HG02623 (cell line): ENCODE data around the gene NAV2.

Experiments used
- ATAC-seq: cut with Tn5 transposase; IDR thresholded peaks from one replicate; pipeline ENCODE4 v1.9.1; 2021; ENCODE audit warnings: moderate library complexity; ENCODE audit not compliant: unreplicated experiment

Gene NAV2

DNA sequence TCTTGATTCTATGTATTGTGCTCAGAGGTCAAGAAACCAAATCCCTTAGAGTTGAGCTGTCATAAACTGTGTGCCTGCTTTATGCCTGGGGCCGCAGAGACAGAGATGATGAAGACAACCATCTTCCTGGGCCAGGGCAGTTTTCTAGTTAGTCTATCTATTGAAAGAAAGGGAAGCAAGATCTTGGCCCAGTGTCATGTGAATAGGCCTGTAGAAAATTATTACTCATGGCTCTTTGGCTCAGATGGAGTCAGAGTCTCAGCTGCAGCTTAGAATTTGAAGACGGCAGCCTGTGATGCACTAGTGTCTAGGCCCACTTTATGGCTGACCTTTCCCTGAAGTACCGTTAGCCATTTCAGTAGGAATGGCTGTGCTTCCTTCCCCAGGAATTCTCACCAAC is 335.6 kb downstream of the NAV2 start:
- ATAC-seq = no peak

- ATAC-seq = no peak
Observed at GRCh38 chr11:20048707-20049106, 336.1 kb downstream of the NAV2 start.

- ATAC-seq = no peak
Observed at GRCh38 chr11:20049231-20049630, 336.6 kb downstream of the NAV2 start.

DNA sequence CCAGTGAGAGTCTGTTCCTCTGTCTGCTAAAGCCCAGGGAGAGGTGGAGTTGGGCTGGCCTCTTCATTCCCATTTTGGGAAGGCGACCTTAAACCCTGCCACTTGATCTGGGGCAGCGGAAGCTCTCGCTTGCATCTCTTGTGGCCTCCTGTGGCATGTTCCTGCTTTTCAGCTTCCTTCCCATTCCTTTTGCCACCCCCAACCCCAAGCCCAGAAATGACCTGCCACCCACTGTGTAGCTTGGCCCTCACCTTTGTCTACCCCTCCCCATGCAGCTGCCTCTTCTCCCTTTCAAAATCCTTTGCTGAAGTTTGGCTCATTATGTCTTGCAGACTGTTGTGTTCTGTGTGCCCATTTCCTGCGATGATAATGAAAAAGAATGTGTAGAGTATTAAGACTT is 337.4 kb downstream of the NAV2 start:
- ATAC-seq = no peak

- no peak for ATAC-seq
Observed at GRCh38 chr11:20050551-20051333, 338.1 kb downstream of the NAV2 start.

- no peak for ATAC-seq
Observed at GRCh38 chr11:20051469-20052399, 339.1 kb downstream of the NAV2 start.

DNA sequence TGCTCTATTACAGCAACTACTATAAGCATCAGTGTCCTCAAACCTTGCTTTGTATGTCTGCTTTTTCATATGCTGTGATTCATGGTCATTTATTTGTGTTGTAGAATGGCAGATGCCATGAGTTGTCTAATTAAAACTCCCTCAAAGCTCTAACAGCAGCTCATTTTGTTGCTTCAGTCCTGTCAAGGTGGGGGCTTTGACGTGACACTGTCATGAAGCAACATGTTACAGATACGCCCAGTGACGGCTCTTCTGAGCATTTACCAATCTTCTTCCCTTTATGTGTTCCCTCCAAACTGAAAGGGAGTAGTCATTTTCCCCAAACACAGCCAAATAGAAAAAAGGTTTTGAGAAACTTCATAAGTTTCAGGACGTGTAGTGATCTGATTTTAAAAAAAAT is 340.9 kb downstream of the NAV2 start:
- no peak for ATAC-seq

DNA sequence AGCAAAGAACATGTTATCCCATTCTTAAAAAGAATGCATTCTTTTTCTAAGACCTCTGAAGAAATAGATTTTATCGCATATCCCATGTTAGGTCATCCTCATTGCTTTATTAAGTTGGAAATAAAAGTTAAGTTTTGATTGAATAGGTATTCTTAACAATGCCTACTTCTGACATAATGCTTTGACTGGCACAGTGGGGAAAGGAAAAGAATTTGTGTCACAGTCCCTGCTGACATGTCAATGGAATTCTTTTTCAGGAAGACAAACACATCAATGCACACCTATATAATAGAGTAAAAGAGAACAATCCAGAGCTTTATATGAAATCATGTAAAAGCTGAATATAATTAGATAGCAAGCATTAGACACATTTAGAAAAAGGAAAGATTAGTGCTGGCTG is 341.9 kb downstream of the NAV2 start:
- no peak for ATAC-seq

DNA sequence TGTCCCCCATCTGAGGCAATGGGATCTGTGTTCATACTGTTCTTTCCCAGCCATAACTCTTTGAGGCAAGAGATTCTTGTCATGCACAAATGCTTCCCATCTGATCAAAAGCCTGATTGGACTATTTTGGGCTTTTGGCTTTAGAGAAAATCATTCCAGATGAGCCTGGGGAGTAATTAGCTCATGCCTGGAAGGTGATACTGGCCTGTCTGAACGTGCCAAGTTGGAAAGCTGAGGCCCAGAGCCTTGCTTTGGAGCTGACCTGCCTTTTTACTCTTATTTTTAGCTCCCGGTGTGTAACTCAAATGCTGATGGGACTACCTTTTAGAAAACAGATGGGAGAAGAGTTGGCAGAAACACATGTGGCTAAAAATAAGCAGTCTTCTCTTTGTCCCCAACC is 342.7 kb downstream of the NAV2 start:
- ATAC-seq = no peak

DNA sequence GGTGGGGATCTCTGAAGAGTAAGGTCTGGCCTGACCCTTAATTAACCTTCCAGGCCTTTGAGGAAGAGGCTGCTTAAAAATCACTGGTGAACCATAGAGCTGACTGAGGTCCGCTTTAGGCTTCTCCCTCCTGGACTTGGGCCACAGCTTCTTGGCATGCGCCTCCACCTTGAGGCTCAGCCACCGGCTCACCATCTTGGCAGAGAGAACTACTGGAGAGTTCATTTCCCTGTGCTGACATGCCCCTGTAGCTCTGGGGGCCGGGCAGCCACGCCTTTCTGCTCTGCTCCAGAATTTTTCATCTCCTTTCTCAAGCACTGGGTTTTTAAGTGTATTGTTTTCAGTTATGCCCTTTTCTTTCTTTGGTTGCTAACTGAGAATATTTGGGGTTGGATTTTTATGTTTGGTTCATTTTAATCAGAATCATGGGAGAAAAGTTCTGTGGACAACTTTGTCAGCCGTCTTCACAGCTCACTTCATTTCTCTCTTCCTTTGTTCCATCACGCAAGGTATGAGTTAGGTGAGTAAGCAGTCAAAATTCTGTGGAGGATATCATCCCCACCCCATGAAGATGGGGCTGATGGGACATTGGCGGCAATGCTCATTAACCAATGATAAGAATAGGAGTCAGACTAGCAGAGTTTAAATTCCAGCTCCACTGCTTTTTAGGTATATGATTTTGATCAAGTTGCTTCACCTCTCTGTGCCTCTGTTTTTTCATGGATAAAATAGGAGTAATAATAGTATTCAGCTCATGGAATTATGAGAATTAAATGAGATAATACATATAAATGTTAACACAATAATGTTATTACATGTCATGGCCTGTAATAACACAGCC is 343.7 kb downstream of the NAV2 start:
- no peak for ATAC-seq

GRCh38 chr11:20056950-20057943 is 344.6 kb downstream of the NAV2 start:
- ATAC-seq = no peak

DNA sequence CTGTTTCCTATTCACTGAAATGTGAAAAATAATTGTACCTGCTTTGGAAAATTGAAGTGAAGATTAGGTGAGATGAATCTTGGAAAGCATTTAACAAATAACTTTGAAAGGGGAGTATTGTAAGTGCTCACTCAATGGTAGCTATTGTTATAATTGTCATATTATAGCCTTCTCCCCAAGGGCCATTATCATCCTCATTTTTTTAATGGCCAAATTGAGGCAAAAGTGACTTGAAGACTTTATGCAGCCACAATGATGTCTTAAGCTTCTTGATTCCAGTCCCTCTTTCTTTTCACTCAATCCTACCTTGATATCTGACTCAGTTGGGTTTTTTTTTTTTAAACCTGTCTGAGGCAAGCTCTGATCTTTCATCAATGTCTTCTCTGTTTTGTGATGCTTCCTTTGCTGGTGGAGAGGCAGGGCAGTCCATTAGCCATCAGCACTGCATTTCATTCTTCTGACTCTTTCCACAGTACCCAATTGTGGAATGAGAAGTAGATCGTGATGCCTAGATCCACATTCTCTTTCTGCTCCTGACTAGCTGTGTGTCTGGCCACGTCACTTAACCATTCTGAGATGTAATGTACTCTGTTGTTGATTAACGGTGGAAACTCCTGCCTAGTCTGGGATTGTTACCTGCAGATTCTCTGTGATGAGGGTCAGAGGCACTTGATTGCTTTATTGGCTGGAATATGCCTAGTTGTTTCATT is 346.3 kb downstream of the NAV2 start:
- ATAC-seq = no peak

DNA sequence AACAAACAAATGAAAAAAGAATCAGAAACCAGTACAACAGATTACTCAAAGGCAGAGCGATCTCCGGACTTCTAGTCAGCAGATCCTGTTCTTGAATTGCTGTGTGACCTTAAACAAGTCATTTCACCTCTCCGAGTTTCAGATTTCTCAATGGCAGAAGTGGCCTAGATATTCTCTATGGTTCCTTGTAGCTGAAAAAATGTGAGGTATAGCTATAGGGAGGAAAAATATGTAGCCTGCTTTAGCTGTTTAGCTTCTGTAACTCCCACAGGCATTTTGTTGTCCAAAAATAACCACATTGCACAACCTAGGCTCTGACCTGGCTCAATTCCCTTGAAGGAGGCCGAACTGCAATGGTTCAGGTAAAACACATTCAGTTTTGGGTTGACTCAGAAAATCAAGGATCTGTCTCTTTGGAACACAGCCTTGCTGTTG is 347.0 kb downstream of the NAV2 start:
- ATAC-seq = no peak

- ATAC-seq = no peak
Observed at GRCh38 chr11:20060181-20060580, 347.5 kb downstream of the NAV2 start.

DNA sequence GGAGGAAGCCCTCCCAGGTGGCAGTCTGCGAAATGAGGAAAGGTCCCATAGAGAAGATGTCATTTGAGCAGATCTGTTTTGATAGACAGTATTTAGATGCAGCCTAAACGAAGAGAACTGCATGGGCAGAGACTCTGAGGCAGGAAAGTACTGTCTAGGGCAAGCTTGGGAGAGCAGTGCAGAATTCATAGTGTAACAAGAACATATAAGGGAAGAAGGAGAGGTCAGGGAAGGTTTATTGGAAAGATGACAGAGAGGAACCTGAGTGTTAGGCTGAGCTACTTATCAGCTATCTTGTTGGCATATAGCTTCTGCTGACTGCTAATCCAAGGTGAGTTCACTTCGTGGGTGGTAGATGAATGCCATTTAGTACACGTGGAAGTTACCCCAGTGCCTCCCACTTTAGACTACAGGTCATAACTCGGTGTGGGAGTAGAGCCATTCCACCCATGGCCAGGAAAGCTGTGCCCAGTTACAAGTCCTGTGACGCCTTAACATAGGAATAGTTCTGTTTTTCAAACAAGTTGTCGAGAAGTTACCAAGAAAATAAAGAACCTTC is 348.1 kb downstream of the NAV2 start:
- no peak for ATAC-seq

DNA sequence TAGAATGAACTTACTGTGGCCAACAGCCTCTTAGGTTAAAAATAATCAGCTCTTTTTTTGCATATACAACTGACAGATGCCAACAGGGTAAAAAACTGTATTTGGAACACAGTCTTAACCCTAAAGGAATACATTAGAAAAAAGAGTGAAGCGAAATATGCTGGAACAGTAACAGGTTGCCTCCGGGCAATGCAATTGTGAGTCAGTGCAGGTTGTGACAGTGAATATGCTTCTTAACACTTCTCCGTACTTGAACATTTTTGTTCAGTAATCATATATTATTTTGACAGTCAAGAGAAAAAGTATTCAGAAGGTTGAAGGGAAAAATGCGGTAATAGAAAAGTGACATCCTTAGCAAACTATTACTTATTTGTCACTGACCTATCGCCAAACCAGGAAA is 349.1 kb downstream of the NAV2 start:
- no peak for ATAC-seq

DNA sequence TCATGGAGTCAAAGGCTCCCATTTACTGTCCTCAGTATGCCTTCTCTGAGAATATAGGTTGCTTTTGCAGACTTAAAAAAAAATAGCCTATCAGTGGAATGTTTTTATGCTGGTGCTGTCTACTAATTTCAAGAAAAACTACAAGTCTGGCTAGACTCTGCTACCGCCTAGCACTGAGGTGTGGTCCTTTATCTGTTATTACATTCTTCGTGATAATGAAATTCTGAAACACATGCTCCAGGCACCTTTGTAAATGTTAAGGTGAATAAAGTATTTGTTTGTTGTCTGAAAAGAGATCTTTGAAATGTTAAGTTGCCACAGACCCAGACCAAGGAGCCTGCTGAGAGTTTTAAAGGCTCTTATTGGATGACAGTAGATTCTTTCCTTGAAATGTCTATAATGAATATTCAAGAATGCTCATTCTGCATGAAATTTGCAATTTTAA is 352.3 kb downstream of the NAV2 start:
- no peak for ATAC-seq

DNA sequence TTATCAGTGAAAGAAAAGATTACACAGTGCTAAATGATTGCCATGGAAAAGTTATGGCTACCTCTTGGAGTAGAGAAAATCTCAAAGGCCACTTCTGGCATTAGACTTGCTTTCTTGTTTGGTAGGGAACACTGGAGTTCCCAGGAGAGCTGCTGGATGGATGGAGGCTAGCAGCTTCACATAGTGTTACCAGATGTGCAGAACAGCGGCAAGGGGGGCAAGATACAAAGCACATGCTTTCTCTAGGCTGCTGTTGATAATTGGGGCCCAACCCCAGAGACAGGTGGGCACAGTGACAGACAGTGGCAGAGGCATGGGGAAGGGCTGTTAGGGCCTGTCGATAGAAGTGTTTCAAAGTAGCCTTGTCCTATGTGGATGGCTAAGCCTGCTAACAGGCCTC is 352.8 kb downstream of the NAV2 start:
- ATAC-seq = no peak
